Activated CD8-positive, alpha-beta T cell treated with anti-CD3 and anti-CD28 coated beads, Interleukin-2, amount 10 ng/mL, durations not matched to agents 7 days and 5 days (primary cell): ENCODE measurements around the gene FRMD3. TPM values are rescaled to one million over a fixed set of nuclear protein-coding genes. Genes with fewer than 3 reads are reported as not detected.

Source experiments
- ATAC-seq: fragments of 150-1000 bp; cut with Tn5 transposase; one replicate; pipeline ENCODE4 v1.10.0; 2021; ENCODE audit warnings: moderate library complexity
- CTCF ChIA-PET: fragments of 350-600 bp; sonication (Branson Sonifier 250); formaldehyde crosslinking; loops from one replicate; lab custom pipeline; 2021; ENCODE audit warnings: antibody characterized with exemption; lab: Charles Lee
- POLR2A ChIA-PET: fragments of 350-600 bp; sonication (Branson Sonifier 250); formaldehyde crosslinking; loops from one replicate; lab custom pipeline; 2021; ENCODE audit warnings: antibody characterized with exemption; lab: Charles Lee
- DNase-seq: peaks from one replicate; pipeline ENCODE4 v3.0.0-alpha.2; 2020
- H3K27ac Mint-ChIP-seq: one replicate; pipeline ENCODE4 v1.8.0; 2021; ENCODE audit warnings: mild to moderate bottlenecking, mixed read lengths
- H3K27me3 Mint-ChIP-seq: one replicate; pipeline ENCODE4 v1.8.0; 2021; ENCODE audit warnings: low read depth, mixed read lengths
- H3K36me3 Mint-ChIP-seq: one replicate; pipeline ENCODE4 v1.8.0; 2021; ENCODE audit warnings: low read depth, mixed read lengths
- H3K4me1 Mint-ChIP-seq: one replicate; pipeline ENCODE4 v1.8.0; 2021; ENCODE audit warnings: low read depth, mixed read lengths
- H3K4me3 Mint-ChIP-seq: one replicate; pipeline ENCODE4 v1.8.0; 2021; ENCODE audit warnings: mild to moderate bottlenecking, mixed read lengths
- H3K9me3 Mint-ChIP-seq: one replicate; pipeline ENCODE4 v1.8.0; 2022; ENCODE audit warnings: mixed read lengths; ENCODE audit not compliant: insufficient read depth
- total RNA-seq, 2 experiments: library from RNA; stranded (reverse); gene quantifications; one replicate each; pipeline ENCODE4 v1.2.3, GENCODE V29; 2021

FRMD3 gene
- total RNA-seq, 2 experiments from 2014 or later, result 0.31 to 0.74 TPM

- no peak for ATAC-seq
- Mint-ChIP-seq H3K4me3 (no peak overlapping the region), H3K4me1 (no peaks in the 10 kb centered on the region), H3K9me3 (no peaks in the 10 kb centered on the region), H3K36me3 (no peaks in the 10 kb centered on the region), H3K27ac (no peak overlapping the region), H3K27me3 (no peaks in the 10 kb centered on the region)
- POLR2A ChIA-PET, result no interaction called here
- CTCF ChIA-PET, result no interaction called here
- no peak for DNase-seq
These were observed 273.9 kb downstream of the FRMD3 start for GRCh38 chr9:83264315-83264714.

GRCh38 chr9:83259558-83259957, 278.6 kb downstream of the FRMD3 start:
- no peaks in the 10 kb centered on the region for H3K27me3 Mint-ChIP-seq

DNA sequence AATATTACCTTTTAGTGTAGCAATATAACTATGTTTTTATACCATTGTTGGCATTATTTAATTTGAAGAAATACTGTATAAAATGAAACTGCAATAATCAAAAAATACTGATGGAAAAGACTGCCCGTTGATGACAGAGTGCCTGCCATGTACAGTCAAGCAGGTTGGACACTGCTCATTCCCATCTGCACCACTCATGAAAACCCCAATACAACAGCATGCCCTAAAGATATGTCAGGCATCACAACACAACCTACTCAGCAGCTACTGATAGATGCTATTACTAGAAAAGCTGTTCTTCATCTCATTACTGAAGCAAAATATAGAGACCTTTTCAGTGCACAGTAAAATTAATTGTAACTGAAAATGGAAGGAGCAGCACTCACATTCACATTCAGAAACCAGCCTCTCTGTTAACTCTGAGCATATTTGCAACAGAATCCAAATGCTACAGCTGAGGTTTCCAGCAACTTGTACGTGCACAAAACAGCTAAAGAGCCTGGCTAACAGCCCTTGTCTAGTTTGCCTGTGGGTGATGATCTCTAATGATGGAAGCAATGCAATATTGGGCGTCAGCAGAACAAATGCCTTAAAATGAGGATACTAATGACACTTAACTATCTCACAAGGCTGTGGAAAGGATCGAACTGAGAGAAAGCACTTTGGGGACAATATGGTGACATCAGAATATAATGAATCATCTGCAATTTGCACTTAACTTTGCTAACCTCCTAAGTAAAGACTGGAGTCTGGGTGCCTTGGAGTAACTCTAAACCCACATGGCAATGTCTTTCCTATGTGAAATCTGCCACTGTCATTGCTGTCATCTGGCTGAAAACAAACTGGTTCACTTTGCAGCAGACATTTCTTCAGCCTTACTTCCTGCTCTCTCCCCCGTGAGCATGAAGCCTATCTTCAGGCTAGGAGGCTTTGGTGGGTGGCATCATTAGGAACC, 280.0 kb downstream of the FRMD3 start:
- Mint-ChIP-seq H3K27ac (no peak overlapping the region), H3K9me3 (no peaks in the 10 kb centered on the region), H3K36me3 (no peaks in the 10 kb centered on the region), H3K4me1 (no peaks in the 10 kb centered on the region), H3K27me3 (no peaks in the 10 kb centered on the region), H3K4me3 (no peak overlapping the region)
- ATAC-seq (no peak), DNase-seq (no peak)
- POLR2A ChIA-PET, result no interaction called here
- CTCF ChIA-PET, result interaction anchor here (0.7 kb wide), 1 partner anchor 338 kb away, joined by 3 read pairs; no protein-coding TSS in a partner anchor

More at GRCh38 chr9:83259558-83259957, 278.6 kb downstream of the FRMD3 start:
- ATAC-seq (no peak), DNase-seq (no peak)
- ChIA-PET CTCF (no interaction called here), POLR2A (no interaction called here)
- H3K4me1 Mint-ChIP-seq, result no peaks in the 10 kb centered on the region
- no peak overlapping the region for H3K27ac Mint-ChIP-seq
- no peak overlapping the region for H3K4me3 Mint-ChIP-seq
- H3K36me3 Mint-ChIP-seq, result no peaks in the 10 kb centered on the region
- H3K9me3 Mint-ChIP-seq, result no peaks in the 10 kb centered on the region

DNA sequence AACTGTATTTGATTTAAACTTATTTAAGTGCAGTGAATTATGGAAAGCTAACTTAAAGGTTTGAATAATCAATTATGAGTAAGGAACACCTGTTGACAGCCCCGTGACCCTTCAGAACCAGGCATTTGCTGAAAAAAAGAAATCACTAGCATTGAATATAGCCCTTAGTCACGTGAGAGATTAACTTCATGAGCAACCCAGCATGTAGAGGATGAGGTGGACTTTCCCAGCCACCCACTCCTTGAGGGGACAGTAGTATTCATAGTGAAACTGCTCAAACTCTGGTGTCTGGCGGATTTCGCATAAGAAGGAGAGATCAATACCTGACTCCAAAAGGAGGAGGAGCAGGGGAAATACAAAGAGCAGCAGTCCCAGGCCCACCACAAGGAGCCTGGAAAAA, 290.5 kb downstream of the FRMD3 start:
- no peak for ATAC-seq
- ChIA-PET CTCF (no interaction called here), POLR2A (no interaction called here)

GRCh38 chr9:83245979-83246659, 292.1 kb downstream of the FRMD3 start:
- H3K27me3 Mint-ChIP-seq, result no peaks in the 10 kb centered on the region
- H3K4me3 Mint-ChIP-seq, result no peak overlapping the region
- POLR2A ChIA-PET, result no interaction called here
- H3K9me3 Mint-ChIP-seq, result peaks cover 2% of the 10 kb centered on the region
- no peak for ATAC-seq
- no peaks in the 10 kb centered on the region for H3K4me1 Mint-ChIP-seq
- H3K27ac Mint-ChIP-seq, result no peak overlapping the region
- CTCF ChIA-PET, result no interaction called here
- no peak for DNase-seq
- H3K36me3 Mint-ChIP-seq, result no peaks in the 10 kb centered on the region

More for the DNA sequence above, 290.5 kb downstream of the FRMD3 start:
- H3K36me3 Mint-ChIP-seq, result no peaks in the 10 kb centered on the region
- H3K9me3 Mint-ChIP-seq, result no peaks in the 10 kb centered on the region
- DNase-seq, result no peak
- H3K4me3 Mint-ChIP-seq, result no peak overlapping the region
- no peaks in the 10 kb centered on the region for H3K4me1 Mint-ChIP-seq
- H3K27ac Mint-ChIP-seq, result no peak overlapping the region
- H3K27me3 Mint-ChIP-seq, result no peaks in the 10 kb centered on the region

GRCh38 chr9:83242066-83242465, 296.1 kb downstream of the FRMD3 start:
- Mint-ChIP-seq H3K4me1 (no peaks in the 10 kb centered on the region), H3K9me3 (peaks cover 3% of the 10 kb centered on the region), H3K4me3 (no peak overlapping the region), H3K36me3 (no peaks in the 10 kb centered on the region), H3K27ac (no peak overlapping the region), H3K27me3 (no peaks in the 10 kb centered on the region)
- ATAC-seq (no peak), DNase-seq (no peak)
- ChIA-PET POLR2A (no interaction called here), CTCF (no interaction called here)

DNA sequence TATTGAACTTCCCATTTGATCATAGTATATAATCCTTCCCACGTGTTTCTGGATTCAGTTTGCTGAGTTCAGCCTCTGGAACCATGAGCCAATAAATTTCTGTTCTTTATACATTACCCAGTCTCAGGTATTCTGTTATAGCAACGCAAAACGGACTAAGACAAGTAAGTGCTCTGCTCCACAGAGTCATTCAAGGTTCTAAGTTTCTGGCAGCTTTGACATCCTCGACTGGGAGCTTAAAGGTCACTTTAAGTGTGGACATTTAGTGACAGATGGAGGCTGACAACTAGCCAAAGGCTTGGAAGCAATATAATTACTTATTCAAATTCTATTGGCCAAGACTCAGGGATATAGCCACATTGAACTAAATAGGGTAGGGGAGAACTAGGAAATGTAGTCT, 297.5 kb downstream of the FRMD3 start:
- H3K27ac Mint-ChIP-seq, result no peak overlapping the region
- no peak for DNase-seq
- POLR2A ChIA-PET, result no interaction called here
- ATAC-seq, result no peak
- no peaks in the 10 kb centered on the region for H3K36me3 Mint-ChIP-seq
- no peaks in the 10 kb centered on the region for H3K27me3 Mint-ChIP-seq
- CTCF ChIA-PET, result no interaction called here
- H3K4me3 Mint-ChIP-seq, result no peak overlapping the region
- H3K9me3 Mint-ChIP-seq, result peaks cover 3% of the 10 kb centered on the region
- H3K4me1 Mint-ChIP-seq, result no peaks in the 10 kb centered on the region

GRCh38 chr9:83239747-83240146, 298.5 kb downstream of the FRMD3 start:
- H3K9me3 Mint-ChIP-seq, result peaks cover 3% of the 10 kb centered on the region
- no peak overlapping the region for H3K4me3 Mint-ChIP-seq
- ChIA-PET CTCF (no interaction called here), POLR2A (no interaction called here)
- no peaks in the 10 kb centered on the region for H3K36me3 Mint-ChIP-seq
- H3K4me1 Mint-ChIP-seq, result no peaks in the 10 kb centered on the region
- no peak overlapping the region for H3K27ac Mint-ChIP-seq
- H3K27me3 Mint-ChIP-seq, result no peaks in the 10 kb centered on the region
- ATAC-seq (no peak), DNase-seq (no peak)

- Mint-ChIP-seq H3K4me1 (no peaks in the 10 kb centered on the region), H3K36me3 (no peaks in the 10 kb centered on the region), H3K4me3 (no peak overlapping the region), H3K27ac (no peak overlapping the region), H3K27me3 (no peaks in the 10 kb centered on the region), H3K9me3 (peaks cover 3% of the 10 kb centered on the region)
- POLR2A ChIA-PET, result no interaction called here
- CTCF ChIA-PET, result no interaction called here
- DNase-seq (no peak), ATAC-seq (no peak)
These were observed 299.1 kb downstream of the FRMD3 start for GRCh38 chr9:83238871-83239640.

DNA sequence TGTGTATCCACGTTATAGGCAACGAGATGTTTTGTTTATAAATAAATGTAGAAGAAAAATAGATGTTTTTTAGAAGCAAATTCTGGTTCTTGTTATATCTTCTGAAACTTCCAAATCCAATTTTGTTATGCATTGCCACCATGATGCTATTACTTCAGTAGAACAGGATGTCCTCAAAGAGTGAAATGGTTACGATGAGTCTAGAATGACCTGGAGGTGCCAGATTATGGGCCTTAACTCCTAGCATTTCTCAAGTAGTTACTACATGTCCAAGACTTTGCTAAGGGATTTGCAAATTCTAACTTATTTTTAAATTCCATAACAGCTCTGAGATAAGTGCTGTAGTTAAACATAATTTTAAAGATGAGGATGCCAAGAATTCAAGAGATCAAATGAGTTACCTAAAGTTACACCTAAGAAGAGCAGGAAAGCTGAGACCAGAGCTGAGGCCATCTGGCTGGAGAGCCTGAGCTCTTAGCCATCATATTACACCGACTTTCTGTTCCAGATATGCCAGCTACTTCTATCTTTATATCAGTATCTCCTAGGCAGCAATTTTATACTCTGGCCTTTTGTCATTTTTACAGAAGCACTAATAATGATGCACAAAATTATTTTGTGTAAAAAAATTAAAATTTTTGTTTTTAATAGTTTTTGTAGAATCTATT, 302.0 kb downstream of the FRMD3 start:
- H3K27ac Mint-ChIP-seq, result no peak overlapping the region
- no peaks in the 10 kb centered on the region for H3K4me1 Mint-ChIP-seq
- ATAC-seq, result no peak
- no peak for DNase-seq
- ChIA-PET POLR2A (no interaction called here), CTCF (no interaction called here)
- H3K9me3 Mint-ChIP-seq, result peaks cover 2% of the 10 kb centered on the region
- H3K36me3 Mint-ChIP-seq, result no peaks in the 10 kb centered on the region
- no peaks in the 10 kb centered on the region for H3K27me3 Mint-ChIP-seq
- no peak overlapping the region for H3K4me3 Mint-ChIP-seq

- no peaks in the 10 kb centered on the region for H3K4me1 Mint-ChIP-seq
- ChIA-PET POLR2A (no interaction called here), CTCF (no interaction called here)
- no peaks in the 10 kb centered on the region for H3K27me3 Mint-ChIP-seq
- no peak for DNase-seq
- H3K4me3 Mint-ChIP-seq, result no peak overlapping the region
- H3K36me3 Mint-ChIP-seq, result no peaks in the 10 kb centered on the region
- H3K27ac Mint-ChIP-seq, result no peak overlapping the region
- H3K9me3 Mint-ChIP-seq, result no peaks in the 10 kb centered on the region
- no peak for ATAC-seq
These were observed 302.7 kb downstream of the FRMD3 start for GRCh38 chr9:83235526-83235925.
